Mononuclear cell (primary cell): Measurements from ENCODE around the gene CLCN6. TPM values are rescaled to one million over a fixed set of nuclear protein-coding genes. Genes with fewer than 3 reads are reported as not detected.

Experiments
- H3K27me3 ChIP-seq: 2 replicates; pipeline ENCODE4 v1.6.0; 2011; ENCODE audit warnings: low read length, control low read depth; ENCODE audit not compliant: insufficient read depth
- H3K4me1 ChIP-seq: 2 replicates; pipeline ENCODE4 v1.5.1; 2011; ENCODE audit warnings: mild to moderate bottlenecking, low read length, control low read depth; ENCODE audit not compliant: insufficient read depth
- H3K4me3 ChIP-seq: 2 replicates; pipeline ENCODE4 v1.5.1; 2011; ENCODE audit warnings: mild to moderate bottlenecking, low read length, moderate library complexity
- H3K9me3 ChIP-seq: 2 replicates; pipeline ENCODE4 v1.5.1; 2011; ENCODE audit warnings: low read depth, mild to moderate bottlenecking, control low read depth, low read length
- total RNA-seq: library from RNA; depleted of rRNA; stranded (reverse); fragments of >200 nt; gene quantifications from one replicate; pipeline ENCODE4 v1.2.3, GENCODE V29; 2012

Gene CLCN6
- total RNA-seq, 1 donor: 7.8 TPM

DNA sequence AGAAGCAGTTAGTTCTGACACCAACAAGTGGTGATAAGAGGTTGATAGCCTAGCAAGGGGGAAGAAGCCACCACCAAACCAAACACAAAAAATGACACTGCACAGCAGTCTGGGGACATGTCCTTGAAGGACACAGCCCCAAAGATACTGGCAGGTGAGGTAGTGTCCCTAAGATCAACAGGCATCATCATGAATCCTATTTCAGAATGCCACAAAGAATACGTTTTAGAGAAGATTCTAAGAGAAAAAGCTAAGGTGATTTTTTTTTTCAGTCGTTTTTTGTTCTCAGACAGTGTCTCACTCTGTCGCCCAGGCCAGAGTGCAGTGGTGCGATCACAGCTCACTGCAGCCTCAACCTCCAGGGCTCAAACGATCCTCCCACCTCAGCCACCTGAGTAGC, 19.8 kb upstream of the CLCN6 start:
- no peaks in the 10 kb centered on the region for H3K9me3 ChIP-seq
- peaks cover 33% of the 10 kb centered on the region for H3K4me1 ChIP-seq
- no peaks in the 10 kb centered on the region for H3K27me3 ChIP-seq
- no peak overlapping the region for H3K4me3 ChIP-seq

DNA sequence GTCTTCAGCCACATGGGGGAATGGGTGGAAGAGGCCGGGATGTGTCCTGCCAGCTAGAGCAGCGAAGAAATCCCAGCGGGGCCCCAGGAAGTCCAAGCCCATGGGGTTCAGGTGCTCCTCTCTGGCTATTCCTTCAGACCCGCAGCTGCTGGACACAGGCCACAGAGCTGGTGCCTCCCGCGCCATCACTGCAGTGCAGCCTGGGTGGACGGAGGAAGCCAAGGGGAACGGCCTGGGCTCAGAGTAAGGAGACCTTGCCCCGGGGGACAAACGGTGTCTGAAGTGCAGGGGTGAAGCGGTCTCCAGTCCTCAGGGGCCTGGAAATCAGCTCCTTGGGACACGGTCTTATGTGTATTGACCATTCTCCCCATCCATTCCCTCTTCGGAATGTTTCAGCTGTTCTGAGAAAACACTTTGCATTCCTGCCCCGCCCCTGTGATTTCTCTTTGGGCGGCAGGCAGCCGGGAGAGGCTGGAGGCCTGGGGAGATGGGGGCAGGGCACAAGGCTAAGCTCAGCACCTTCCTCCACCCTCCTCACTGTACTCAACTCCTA, 18.7 kb upstream of the CLCN6 start:
- no peak overlapping the region for H3K4me3 ChIP-seq
- peaks cover 45% of the 10 kb centered on the region for H3K4me1 ChIP-seq
- H3K9me3 ChIP-seq: no peaks in the 10 kb centered on the region
- H3K27me3 ChIP-seq: no peaks in the 10 kb centered on the region

DNA sequence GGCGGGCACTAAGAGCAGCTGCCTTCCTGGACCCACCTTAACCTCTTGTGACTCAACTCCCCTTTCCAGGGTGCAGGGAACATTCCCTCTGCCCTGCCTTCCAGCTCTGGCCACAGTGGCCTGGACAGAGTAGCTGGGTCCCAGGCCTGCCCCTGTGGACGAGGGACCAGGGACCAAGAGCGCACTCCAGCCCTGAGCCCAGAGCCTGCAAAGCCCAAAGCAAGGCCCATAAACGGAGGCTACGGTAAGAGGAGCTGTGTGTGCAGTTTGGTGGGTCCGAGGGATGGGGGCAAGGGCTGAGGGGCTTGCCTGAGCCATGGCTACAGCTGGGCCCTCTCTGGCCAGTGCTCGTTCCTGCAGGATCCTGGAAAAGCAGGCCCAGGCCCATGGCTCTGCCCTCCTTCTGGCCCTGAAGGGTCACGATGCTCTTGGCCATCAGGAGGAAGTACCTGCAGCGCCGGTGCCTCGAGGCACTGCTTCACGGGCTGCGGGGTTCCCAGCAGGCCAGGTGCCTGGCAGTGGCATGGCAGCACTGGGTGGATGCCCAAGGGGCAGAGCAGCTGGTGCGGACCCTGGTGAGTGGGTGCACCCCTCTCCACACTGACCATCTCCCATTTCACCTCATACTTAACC, 18.1 kb upstream of the CLCN6 start:
- no peaks in the 10 kb centered on the region for H3K27me3 ChIP-seq
- H3K4me1 ChIP-seq: peaks cover 46% of the 10 kb centered on the region
- no peaks in the 10 kb centered on the region for H3K9me3 ChIP-seq
- H3K4me3 ChIP-seq: no peak overlapping the region

DNA sequence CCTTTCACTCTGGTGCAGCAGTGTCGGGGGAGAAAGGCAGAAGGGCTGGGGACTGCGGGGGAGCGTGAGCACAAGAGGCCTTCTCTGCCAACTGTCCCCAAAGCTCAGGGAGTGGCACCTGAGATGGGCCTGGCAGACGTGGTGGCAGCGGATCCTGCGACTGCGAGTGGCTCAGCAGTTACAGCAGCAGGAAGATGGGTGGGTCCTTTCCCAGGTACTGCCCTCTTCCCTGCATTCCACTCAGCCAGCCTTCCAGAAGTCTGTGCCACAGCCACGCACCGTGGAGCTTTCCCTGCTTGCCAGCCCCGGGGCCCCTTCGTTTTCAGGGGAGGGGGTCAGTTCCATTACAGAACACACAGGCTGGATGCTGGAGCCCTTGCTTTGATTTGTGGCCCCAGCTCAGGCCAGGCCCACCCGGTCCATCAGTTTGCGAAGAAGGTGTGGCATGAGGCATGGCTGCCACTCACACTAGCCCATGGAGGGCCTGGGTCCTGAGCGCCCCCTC, 17.4 kb upstream of the CLCN6 start:
- Histone ChIP-seq H3K27me3 (no peaks in the 10 kb centered on the region), H3K9me3 (no peaks in the 10 kb centered on the region), H3K4me3 (no peak overlapping the region), H3K4me1 (peaks cover 46% of the 10 kb centered on the region)

DNA sequence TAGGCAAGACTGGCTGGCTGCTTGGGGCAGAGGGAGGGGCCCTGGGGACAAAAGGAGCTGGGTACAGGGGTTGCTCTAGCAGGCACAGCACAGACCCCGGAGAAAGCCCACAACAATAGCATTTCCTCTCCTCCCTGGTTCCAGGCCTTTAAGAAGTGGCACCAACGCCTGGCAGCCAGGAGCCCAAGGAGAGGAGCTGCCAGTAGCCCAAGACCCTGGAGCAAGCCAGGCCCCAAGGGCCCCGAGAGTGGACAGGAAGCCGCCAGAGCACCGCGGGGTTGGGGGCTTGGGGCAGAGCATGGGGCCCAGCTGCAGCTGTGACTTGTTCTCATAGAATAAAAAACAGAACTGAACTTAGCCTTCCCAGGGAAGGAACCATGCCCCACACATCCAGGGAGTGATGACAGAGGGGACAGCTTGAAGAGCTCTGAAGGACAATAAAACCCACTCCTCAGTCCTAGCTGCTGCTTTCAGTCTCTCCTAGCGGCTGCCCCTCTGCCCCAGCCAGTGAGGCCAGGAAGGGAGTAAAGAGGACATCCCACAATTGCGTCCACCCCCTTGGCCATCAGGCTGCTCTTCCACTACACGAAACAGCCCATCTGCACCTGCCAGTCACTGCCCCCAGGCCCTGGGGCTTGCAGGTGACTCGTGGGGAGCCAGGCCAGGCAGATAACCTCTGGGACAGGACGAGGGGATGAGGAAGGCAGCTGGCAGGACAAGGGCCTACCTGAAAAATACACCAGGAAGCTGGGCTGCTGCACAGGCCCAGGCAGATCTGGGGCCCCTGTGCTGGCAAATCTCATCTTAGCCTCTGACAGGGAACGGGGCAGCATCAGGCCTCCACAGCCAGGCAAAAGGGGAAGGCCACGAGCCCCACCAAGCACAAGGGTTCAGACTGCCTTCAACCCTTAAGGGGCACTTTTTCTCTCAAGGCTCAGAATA, 16.6 kb upstream of the CLCN6 start:
- Histone ChIP-seq H3K4me3 (no peak overlapping the region), H3K4me1 (peaks cover 45% of the 10 kb centered on the region), H3K27me3 (no peaks in the 10 kb centered on the region), H3K9me3 (no peaks in the 10 kb centered on the region)

DNA sequence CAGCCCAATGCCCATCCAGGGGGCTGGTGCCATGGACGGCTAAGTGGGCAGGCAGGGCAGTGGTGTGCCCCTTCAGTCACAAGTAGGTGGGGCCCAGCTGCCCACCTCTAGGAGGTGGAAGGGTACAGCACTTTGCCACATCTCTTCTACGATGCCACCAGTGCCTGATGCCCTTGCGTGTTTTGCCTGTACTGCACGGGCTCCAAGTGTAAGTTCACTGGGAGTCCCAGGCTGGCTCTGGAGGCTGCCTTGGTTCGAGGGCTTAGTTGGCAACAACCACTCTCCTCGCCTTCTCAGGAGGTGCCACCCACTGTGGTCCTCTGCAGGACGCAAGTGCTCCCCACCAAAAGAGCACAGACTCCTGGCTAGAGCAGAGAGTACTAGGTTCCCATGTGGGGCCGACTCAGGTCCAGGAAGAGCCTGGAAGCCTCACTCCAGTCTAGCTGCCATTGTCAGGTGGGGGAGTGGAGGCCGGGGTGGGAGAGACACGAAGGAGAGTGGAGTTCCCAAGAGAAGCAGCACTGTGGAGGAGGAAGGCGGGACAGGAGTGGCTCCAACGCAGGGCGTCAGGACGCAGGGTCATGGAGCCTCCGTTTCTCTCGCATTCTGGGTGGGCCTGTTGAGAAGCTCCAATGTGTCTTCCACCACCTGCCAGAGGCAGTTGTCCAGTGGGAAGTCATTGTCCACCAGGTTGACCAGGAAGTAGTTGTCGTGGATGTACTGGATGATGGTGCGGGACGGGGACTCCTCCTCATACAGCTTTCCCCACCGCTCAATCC, 15.7 kb upstream of the CLCN6 start:
- H3K4me3 ChIP-seq: no peak overlapping the region
- no peaks in the 10 kb centered on the region for H3K27me3 ChIP-seq
- H3K9me3 ChIP-seq: no peaks in the 10 kb centered on the region
- H3K4me1 ChIP-seq: peaks cover 36% of the 10 kb centered on the region

DNA sequence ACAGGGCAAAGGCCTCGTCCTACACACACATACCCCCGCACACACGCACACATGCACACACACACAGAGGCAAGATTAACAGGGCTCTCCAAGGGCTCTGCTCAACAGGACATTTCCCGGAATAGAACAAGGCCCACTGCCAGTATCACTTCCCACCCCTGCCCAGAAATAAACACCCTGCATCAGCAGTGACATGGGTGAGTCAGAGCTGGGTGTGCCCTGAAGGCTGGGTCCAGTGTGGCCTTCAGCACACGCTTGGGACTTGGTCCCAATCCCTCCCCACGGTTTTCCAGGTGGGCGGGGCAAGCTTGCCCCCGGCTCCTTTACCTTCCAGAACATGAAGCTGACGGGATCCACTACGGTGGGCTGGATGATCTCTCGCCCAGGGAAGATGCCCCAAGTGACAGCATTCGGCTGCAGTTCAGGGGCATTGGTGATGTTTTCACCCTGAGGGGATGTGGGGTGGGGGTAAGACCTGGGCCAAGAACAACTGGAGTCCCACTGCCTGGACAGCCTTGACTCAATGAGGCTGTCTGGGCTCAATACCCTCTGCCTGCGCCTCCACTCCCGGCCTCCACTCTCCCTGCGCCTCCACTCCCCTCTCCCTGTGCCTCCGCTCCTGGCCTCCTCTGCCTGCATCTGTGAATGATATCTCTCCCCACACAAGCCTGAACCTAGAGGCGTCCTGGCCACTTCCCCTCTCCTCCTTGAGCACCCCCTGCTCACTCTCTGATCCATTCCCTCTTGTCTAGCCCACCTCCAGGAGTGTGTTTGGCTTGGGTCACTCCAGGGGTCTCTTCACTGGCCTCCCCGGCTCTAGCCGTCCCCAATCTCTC, 14.9 kb upstream of the CLCN6 start:
- H3K4me1 ChIP-seq: peaks cover 31% of the 10 kb centered on the region
- no peaks in the 10 kb centered on the region for H3K27me3 ChIP-seq
- no peaks in the 10 kb centered on the region for H3K9me3 ChIP-seq
- no peak overlapping the region for H3K4me3 ChIP-seq

DNA sequence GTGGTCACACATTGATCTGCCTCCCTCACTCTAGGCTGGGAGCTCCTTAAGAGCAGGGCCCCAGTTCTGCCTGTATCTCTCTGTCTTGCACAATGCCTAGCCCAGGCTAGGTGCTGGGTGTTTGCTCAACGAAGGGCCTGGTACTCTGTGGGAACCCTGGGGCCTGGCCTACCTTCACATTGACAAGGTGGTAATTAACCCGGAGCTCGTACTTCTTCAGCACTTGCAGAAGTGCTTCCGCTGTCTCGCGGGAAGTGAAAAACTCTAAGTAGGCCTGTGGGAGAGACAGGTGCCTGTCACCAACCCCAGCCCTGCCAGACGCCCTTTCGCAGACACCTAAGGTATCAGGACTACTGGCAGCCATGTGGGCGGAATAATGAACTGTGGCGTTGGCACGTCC, 13.9 kb upstream of the CLCN6 start:
- Histone ChIP-seq H3K4me3 (no peak overlapping the region), H3K9me3 (no peaks in the 10 kb centered on the region), H3K27me3 (no peaks in the 10 kb centered on the region), H3K4me1 (peaks cover 31% of the 10 kb centered on the region)

DNA sequence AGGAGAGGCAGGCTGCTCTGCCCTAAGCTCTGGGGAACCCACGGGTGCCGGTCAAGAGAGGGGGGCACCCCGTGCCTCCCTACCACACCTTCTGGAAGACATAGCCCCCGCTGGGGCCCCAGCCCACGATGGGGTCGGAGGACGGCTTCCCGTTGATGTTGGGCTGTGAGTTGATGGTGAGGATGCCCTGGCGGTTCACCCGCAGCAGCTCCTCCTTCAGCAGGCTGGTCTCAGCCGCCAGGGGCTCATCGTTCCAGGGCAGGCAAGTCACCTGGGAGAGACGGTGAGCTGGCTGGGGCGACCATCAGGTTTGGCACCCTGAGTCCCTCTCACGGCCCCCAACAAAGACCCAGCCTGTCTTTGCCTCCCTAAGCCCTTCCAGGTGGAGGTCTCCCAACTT, 12.2 kb upstream of the CLCN6 start:
- Histone ChIP-seq H3K27me3 (no peaks in the 10 kb centered on the region), H3K4me1 (peaks cover 31% of the 10 kb centered on the region), H3K9me3 (no peaks in the 10 kb centered on the region)

DNA sequence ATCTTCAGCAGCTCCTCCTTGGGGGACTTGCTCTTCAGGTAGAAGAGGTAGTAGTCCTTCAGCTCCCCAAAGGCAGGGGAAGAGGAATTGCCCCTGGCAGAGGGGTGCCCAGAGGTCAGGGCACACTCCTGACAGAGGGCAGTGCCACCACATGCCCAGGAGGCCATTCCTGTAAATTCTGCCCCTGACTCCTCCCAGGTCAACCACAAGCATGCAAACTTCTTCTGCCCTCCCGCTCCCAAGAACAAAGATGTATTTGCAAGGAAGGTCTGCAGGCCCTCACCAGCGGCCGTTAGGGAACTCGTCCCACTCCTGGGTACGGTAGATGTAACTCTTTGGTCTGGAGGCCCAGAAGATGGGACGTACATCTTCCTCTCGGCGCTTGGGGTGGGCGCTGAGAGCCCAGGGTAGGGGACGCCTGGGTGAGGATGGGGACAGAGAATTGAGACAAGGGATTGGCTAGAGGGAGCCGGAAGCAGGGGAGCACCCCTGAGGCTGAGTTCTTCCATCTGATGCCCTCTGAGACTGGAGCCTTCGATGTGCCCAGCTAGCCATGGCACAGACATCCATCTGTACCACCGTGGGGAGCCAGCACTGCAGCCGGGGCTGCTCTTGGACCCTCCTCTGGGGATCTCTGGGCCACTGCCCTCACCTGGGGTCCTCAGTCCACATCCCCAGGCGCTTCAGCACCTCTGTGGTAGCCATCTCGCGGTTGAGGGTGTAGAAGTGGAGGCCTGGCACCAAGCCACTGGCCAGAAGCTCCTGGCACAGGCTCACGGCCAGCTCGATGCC, 11.3 kb upstream of the CLCN6 start:
- Histone ChIP-seq H3K27me3 (no peaks in the 10 kb centered on the region), H3K9me3 (no peaks in the 10 kb centered on the region), H3K4me1 (peaks cover 27% of the 10 kb centered on the region), H3K4me3 (no peak overlapping the region)

More for the DNA sequence above, 12.2 kb upstream of the CLCN6 start:
- no peak overlapping the region for H3K4me3 ChIP-seq

DNA sequence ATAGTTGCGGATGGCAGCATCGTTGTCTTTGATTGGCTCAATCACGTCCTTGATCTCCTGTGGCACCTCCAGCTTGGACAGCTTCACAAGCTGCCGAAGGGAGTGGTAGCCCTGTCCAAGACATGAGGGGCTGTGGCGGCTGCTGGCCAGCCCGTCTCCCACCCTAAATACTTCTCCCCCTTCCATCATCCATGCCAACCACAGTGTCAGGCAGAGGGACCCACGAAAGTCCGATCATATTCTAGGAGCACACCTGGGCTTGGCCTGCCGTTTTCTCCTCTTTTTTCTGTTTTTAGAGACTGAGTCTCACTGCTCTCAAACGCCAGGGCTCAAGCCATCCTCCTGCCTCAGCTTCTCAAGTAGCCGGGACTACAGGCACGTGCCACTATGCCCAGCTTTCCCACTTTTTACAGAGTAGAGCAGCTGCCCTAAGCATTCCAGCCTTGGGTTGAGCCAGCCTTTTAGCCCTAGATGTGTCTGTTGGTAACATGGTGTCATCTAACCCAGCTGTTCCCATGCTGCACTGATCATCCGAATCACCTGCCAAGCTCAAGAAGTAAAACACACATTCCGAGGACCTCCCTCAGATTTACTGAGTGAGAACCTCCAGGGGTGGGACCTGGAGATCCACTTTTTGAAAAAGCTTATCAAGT, 10.6 kb upstream of the CLCN6 start:
- Histone ChIP-seq H3K4me1 (peaks cover 20% of the 10 kb centered on the region), H3K4me3 (no peak overlapping the region), H3K27me3 (no peaks in the 10 kb centered on the region), H3K9me3 (no peaks in the 10 kb centered on the region)

DNA sequence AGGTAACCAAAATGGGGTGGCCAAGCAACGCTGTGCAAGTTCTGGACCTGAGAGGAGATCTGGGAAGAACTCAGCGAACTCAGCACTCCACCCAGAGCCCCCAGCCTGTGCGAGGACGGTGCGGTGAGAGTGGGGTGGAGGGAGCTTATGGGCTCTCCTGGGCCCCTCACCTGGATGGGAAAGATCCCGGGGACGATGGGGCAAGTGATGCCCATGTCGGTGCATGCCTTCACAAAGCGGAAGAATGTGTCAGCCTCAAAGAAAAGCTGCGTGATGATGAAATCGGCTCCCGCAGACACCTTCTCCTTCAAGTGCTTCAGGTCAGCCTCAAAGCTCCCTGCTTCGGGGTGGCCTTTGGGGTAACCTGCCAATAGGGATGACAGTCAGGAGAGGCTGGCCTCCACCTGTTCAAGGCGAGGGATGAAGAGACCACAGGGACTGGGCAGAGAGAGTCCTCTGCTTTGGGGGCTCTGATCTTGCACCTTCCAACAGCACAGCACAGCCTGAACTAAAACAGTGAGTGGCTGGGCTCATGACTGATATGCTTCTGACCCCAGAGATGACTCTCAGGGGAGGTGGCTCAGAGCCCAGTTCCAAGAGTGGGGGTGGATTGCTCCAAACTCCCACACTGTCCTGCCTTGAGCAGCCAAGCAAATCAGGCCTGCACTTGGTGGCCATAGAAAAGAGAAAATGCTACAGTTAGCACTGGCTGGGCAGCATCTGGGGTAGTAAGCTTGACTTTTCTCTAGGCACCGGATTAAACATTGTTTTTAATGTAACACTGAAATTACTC, 9.8 kb upstream of the CLCN6 start:
- H3K9me3 ChIP-seq: no peaks in the 10 kb centered on the region
- peaks cover 13% of the 10 kb centered on the region for H3K4me1 ChIP-seq
- H3K27me3 ChIP-seq: no peaks in the 10 kb centered on the region
- H3K4me3 ChIP-seq: no peak overlapping the region
